Measurements from ENCODE around the gene PCDH11X. TPM values are rescaled to one million over a fixed set of nuclear protein-coding genes. Genes with fewer than 3 reads are reported as not detected.

Gene PCDH11X, protein sequence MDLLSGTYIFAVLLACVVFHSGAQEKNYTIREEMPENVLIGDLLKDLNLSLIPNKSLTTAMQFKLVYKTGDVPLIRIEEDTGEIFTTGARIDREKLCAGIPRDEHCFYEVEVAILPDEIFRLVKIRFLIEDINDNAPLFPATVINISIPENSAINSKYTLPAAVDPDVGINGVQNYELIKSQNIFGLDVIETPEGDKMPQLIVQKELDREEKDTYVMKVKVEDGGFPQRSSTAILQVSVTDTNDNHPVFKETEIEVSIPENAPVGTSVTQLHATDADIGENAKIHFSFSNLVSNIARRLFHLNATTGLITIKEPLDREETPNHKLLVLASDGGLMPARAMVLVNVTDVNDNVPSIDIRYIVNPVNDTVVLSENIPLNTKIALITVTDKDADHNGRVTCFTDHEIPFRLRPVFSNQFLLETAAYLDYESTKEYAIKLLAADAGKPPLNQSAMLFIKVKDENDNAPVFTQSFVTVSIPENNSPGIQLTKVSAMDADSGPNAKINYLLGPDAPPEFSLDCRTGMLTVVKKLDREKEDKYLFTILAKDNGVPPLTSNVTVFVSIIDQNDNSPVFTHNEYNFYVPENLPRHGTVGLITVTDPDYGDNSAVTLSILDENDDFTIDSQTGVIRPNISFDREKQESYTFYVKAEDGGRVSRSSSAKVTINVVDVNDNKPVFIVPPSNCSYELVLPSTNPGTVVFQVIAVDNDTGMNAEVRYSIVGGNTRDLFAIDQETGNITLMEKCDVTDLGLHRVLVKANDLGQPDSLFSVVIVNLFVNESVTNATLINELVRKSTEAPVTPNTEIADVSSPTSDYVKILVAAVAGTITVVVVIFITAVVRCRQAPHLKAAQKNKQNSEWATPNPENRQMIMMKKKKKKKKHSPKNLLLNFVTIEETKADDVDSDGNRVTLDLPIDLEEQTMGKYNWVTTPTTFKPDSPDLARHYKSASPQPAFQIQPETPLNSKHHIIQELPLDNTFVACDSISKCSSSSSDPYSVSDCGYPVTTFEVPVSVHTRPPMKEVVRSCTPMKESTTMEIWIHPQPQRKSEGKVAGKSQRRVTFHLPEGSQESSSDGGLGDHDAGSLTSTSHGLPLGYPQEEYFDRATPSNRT (N-terminal part only)
- total RNA-seq (2022; extraction: Qiagen RNA extraction) = 0.01 TPM in 1 of 5 replicates, not detected in the others

GRCh38 chrX:91779135-91779534 lies at the start of gene PCDH11X:
Gene PCDH11X, plus strand, starts transcription at chrX:91779375. Its CDS starts 56,130 bp downstream, at chrX:91835505.

All from A549 treated with AZD2906 at 1 μM for 4 hours (cell line).